Glomerular visceral epithelial cell (primary cell): ENCODE results near the gene GHR.
"Not testable (repeated sequence)": the region's sequence is repeated elsewhere in the genome, so short reads cannot be mapped to it uniquely, and the experiment has no call there.

Source experiments
- DNase-seq: peaks from one replicate; pipeline ENCODE4 v3.0.0-alpha.2; 2016; ENCODE audit errors: extremely low spot score

Gene GHR

GRCh38 chr5:42715785-42716184 is 292.5 kb downstream of the GHR start:
- peak; percentile 56 for DNase-seq

- DNase-seq, result peak; percentile 76
Observed at GRCh38 chr5:42718591-42718990, 295.4 kb downstream of the GHR start.

GRCh38 chr5:42719034-42719433 is 295.8 kb downstream of the GHR start:
- no peak for DNase-seq

- no peak for DNase-seq
Observed at GRCh38 chr5:42720251-42720650, 297.0 kb downstream of the GHR start.

- no peak for DNase-seq
Observed at GRCh38 chr5:42721484-42721883, 298.2 kb downstream of the GHR start.

GRCh38 chr5:42734531-42735058 is 311.4 kb downstream of the GHR start:
- not testable (repeated sequence) for DNase-seq

- no peak for DNase-seq
Observed at GRCh38 chr5:42740920-42741319, 317.7 kb downstream of the GHR start.

GRCh38 chr5:42745426-42745825 is 322.2 kb downstream of the GHR start:
- no peak for DNase-seq

- DNase-seq, result no peak
Observed at GRCh38 chr5:42745856-42746255, 322.6 kb downstream of the GHR start.

- no peak for DNase-seq
Observed at GRCh38 chr5:42749020-42749419, 325.8 kb downstream of the GHR start.

GRCh38 chr5:42750507-42750906 is 327.3 kb downstream of the GHR start:
- no peak for DNase-seq

GRCh38 chr5:42751044-42751443 is 327.8 kb downstream of the GHR start:
- no peak for DNase-seq

GRCh38 chr5:42753099-42753498 is 329.9 kb downstream of the GHR start:
- DNase-seq, result no peak

GRCh38 chr5:42756606-42757601 is 333.7 kb downstream of the GHR start, which contains the start of gene CCDC152:
TSS of gene CCDC152 (plus strand) at chr5:42756818. CDS start at chr5:42759122, 2,304 bp downstream.
- DNase-seq, result no peak

GRCh38 chr5:42759456-42759855 is 336.2 kb downstream of the GHR start:
- DNase-seq, result no peak

GRCh38 chr5:42760426-42760825 is 337.2 kb downstream of the GHR start:
- no peak for DNase-seq

GRCh38 chr5:42761791-42762190 is 338.6 kb downstream of the GHR start:
- no peak for DNase-seq

GRCh38 chr5:42767491-42768105 is 344.4 kb downstream of the GHR start:
- DNase-seq, result peak; percentile 26

GRCh38 chr5:42768106-42768504 is 344.9 kb downstream of the GHR start:
- DNase-seq, result no peak

GRCh38 chr5:42770003-42770402 is 346.8 kb downstream of the GHR start:
- DNase-seq, result no peak
